Effector memory CD4-positive, alpha-beta T cell (primary cell): Measurements from ENCODE around the gene CTTN.

ENCODE experiments used
- DNase-seq, 3 donors: peaks; one replicate each; pipeline ENCODE4 v3.0.0-alpha.2; 2020
- H3K27ac ChIP-seq: 2 replicates; pipeline ENCODE4 v1.7.0; 2013; ENCODE audit warnings: mild to moderate bottlenecking, low read length, moderate library complexity; ENCODE audit not compliant: insufficient read depth, poor library complexity, severe bottlenecking
- H3K27me3 ChIP-seq: replicated peaks from 2 replicates; pipeline ENCODE4 v1.7.0; 2013; ENCODE audit warnings: mild to moderate bottlenecking, low read length; ENCODE audit not compliant: insufficient read depth, control insufficient read depth, poor library complexity, severe bottlenecking
- H3K36me3 ChIP-seq: 2 replicates; pipeline ENCODE4 v1.7.0; 2013; ENCODE audit warnings: mild to moderate bottlenecking, low read length, moderate library complexity; ENCODE audit not compliant: control insufficient read depth, insufficient read depth
- H3K4me1 ChIP-seq: 2 replicates; pipeline ENCODE4 v1.7.0; 2013; ENCODE audit warnings: low read length, mild to moderate bottlenecking; ENCODE audit not compliant: control insufficient read depth, insufficient read depth, poor library complexity, severe bottlenecking
- H3K4me3 ChIP-seq: 2 replicates; pipeline ENCODE4 v1.7.0; 2013; ENCODE audit warnings: low read length, low read depth, mild to moderate bottlenecking; ENCODE audit not compliant: insufficient read depth, poor library complexity, severe bottlenecking
- H3K9me3 ChIP-seq: 2 replicates; pipeline ENCODE4 v1.7.0; 2013; ENCODE audit warnings: mild to moderate bottlenecking, low read length, moderate library complexity; ENCODE audit not compliant: control insufficient read depth

CTTN gene

GRCh38 chr11:70415191-70415590, 16.9 kb downstream of the CTTN start:
- Histone ChIP-seq H3K4me1 (no peaks in the 10 kb centered on the region), H3K27ac (no peak overlapping the region), H3K9me3 (no peaks in the 10 kb centered on the region), H3K4me3 (no peak overlapping the region), H3K27me3 (no peaks in the 10 kb centered on the region), H3K36me3 (no peaks in the 10 kb centered on the region)
- no peak for DNase-seq

GRCh38 chr11:70415642-70416395, 17.5 kb downstream of the CTTN start:
- Histone ChIP-seq H3K27me3 (no peaks in the 10 kb centered on the region), H3K27ac (no peak overlapping the region), H3K9me3 (no peaks in the 10 kb centered on the region), H3K36me3 (no peaks in the 10 kb centered on the region), H3K4me1 (no peaks in the 10 kb centered on the region), H3K4me3 (no peak overlapping the region)
- DNase-seq, result no peak

GRCh38 chr11:70416881-70417280, 18.6 kb downstream of the CTTN start:
- Histone ChIP-seq H3K4me3 (no peak overlapping the region), H3K4me1 (no peaks in the 10 kb centered on the region), H3K36me3 (no peaks in the 10 kb centered on the region), H3K27ac (no peak overlapping the region), H3K9me3 (no peaks in the 10 kb centered on the region), H3K27me3 (no peaks in the 10 kb centered on the region)
- DNase-seq, result no peak

GRCh38 chr11:70418130-70418529, 19.8 kb downstream of the CTTN start:
- Histone ChIP-seq H3K27ac (no peak overlapping the region), H3K36me3 (no peaks in the 10 kb centered on the region), H3K4me1 (no peaks in the 10 kb centered on the region), H3K9me3 (no peaks in the 10 kb centered on the region), H3K4me3 (no peak overlapping the region), H3K27me3 (no peaks in the 10 kb centered on the region)
- no peak for DNase-seq

- Histone ChIP-seq H3K27me3 (no peaks in the 10 kb centered on the region), H3K36me3 (no peaks in the 10 kb centered on the region), H3K4me1 (no peaks in the 10 kb centered on the region), H3K27ac (no peak overlapping the region), H3K4me3 (no peak overlapping the region), H3K9me3 (no peaks in the 10 kb centered on the region)
- DNase-seq, result no peak
Measured at GRCh38 chr11:70419307-70420007, 21.1 kb downstream of the CTTN start.

GRCh38 chr11:70420008-70420464, 21.7 kb downstream of the CTTN start:
- Histone ChIP-seq H3K4me3 (no peak overlapping the region), H3K36me3 (no peaks in the 10 kb centered on the region), H3K9me3 (no peaks in the 10 kb centered on the region), H3K27me3 (no peaks in the 10 kb centered on the region), H3K27ac (no peak overlapping the region), H3K4me1 (no peaks in the 10 kb centered on the region)
- no peak for DNase-seq

- H3K4me1 ChIP-seq, result no peaks in the 10 kb centered on the region
- no peak for DNase-seq
- H3K36me3 ChIP-seq, result no peaks in the 10 kb centered on the region
- H3K27ac ChIP-seq, result no peak overlapping the region
- H3K4me3 ChIP-seq, result no peak overlapping the region
- H3K9me3 ChIP-seq, result no peaks in the 10 kb centered on the region
- H3K27me3 ChIP-seq, result no peaks in the 10 kb centered on the region
Measured at GRCh38 chr11:70420496-70420895, 22.2 kb downstream of the CTTN start.

GRCh38 chr11:70421123-70421522, 22.8 kb downstream of the CTTN start:
- no peaks in the 10 kb centered on the region for H3K27me3 ChIP-seq
- no peak for DNase-seq

GRCh38 chr11:70422692-70423522, 24.6 kb downstream of the CTTN start:
- H3K4me3 ChIP-seq, result no peak overlapping the region
- no peaks in the 10 kb centered on the region for H3K27me3 ChIP-seq
- H3K4me1 ChIP-seq, result no peaks in the 10 kb centered on the region
- H3K9me3 ChIP-seq, result no peaks in the 10 kb centered on the region
- DNase-seq, result no peak
- no peak overlapping the region for H3K27ac ChIP-seq
- no peaks in the 10 kb centered on the region for H3K36me3 ChIP-seq

More at GRCh38 chr11:70421123-70421522, 22.8 kb downstream of the CTTN start:
- no peaks in the 10 kb centered on the region for H3K36me3 ChIP-seq
- H3K4me3 ChIP-seq, result no peak overlapping the region
- H3K27ac ChIP-seq, result no peak overlapping the region
- no peaks in the 10 kb centered on the region for H3K9me3 ChIP-seq
- no peaks in the 10 kb centered on the region for H3K4me1 ChIP-seq
